T-helper 17 cell (primary cell): ENCODE measurements around the gene BICC1. TPM values are rescaled to one million over a fixed set of nuclear protein-coding genes. Genes with fewer than 3 reads are reported as not detected.

Experiments used
- ATAC-seq: fragments of 150-1000 bp; cut with Tn5 transposase; 2 replicates; pipeline ENCODE4 v1.10.0; 2021; ENCODE audit warnings: mild to moderate bottlenecking, moderate library complexity
- DNase-seq, 3 donors: peaks; one replicate each; pipeline versions ENCODE4 v3.0.0 to v3.0.0-alpha.2; 2020 to 2021
- H3K9me3 ChIP-seq: one replicate; pipeline ENCODE4 v1.7.0; 2013; ENCODE audit warnings: low read length, mild to moderate bottlenecking; ENCODE audit not compliant: control insufficient read depth, poor library complexity, severe bottlenecking
- H3K27ac Mint-ChIP-seq: one replicate; pipeline ENCODE4 v1.8.0; 2022; ENCODE audit warnings: mild to moderate bottlenecking, moderate library complexity, mixed read lengths
- H3K27me3 Mint-ChIP-seq: one replicate; pipeline ENCODE4 v1.8.0; 2022; ENCODE audit warnings: mixed read lengths
- H3K36me3 Mint-ChIP-seq: one replicate; pipeline ENCODE4 v1.8.0; 2022; ENCODE audit warnings: low read depth, mixed read lengths
- H3K4me1 Mint-ChIP-seq: one replicate; pipeline ENCODE4 v1.8.0; 2022; ENCODE audit warnings: mild to moderate bottlenecking, mixed read lengths
- H3K4me3 Mint-ChIP-seq: one replicate; pipeline ENCODE4 v1.8.0; 2022; ENCODE audit warnings: mild to moderate bottlenecking, moderate library complexity, mixed read lengths
- total RNA-seq, 4 donors: library from RNA in 2 of 4; stranded (reverse) in 2 of 4; gene quantifications; one replicate each; pipeline ENCODE4 v1.2.3 and lab custom pipeline; 2022 to 2026

The BICC1 gene
- total RNA-seq, 2 donors from 2014 or later = not detected

GRCh38 chr10:58773944-58774343, 261.3 kb downstream of the BICC1 start:
- DNase-seq (no peak), ATAC-seq (no peak)

GRCh38 chr10:58775960-58776567, 263.4 kb downstream of the BICC1 start:
- Mint-ChIP-seq H3K4me1 (no peaks in the 10 kb centered on the region), H3K27me3 (peaks cover 29% of the 10 kb centered on the region), H3K27ac (no peak overlapping the region), H3K4me3 (no peak overlapping the region), H3K36me3 (no peaks in the 10 kb centered on the region)
- no peaks in the 10 kb centered on the region for H3K9me3 ChIP-seq
- ATAC-seq = no peak
- DNase-seq = no peak

More at GRCh38 chr10:58773944-58774343, 261.3 kb downstream of the BICC1 start:
- H3K4me3 Mint-ChIP-seq = no peak overlapping the region
- H3K27ac Mint-ChIP-seq = no peak overlapping the region
- H3K27me3 Mint-ChIP-seq = peaks cover 19% of the 10 kb centered on the region
- H3K4me1 Mint-ChIP-seq = no peaks in the 10 kb centered on the region
- no peaks in the 10 kb centered on the region for H3K9me3 ChIP-seq
- H3K36me3 Mint-ChIP-seq = no peaks in the 10 kb centered on the region

- Mint-ChIP-seq H3K36me3 (no peaks in the 10 kb centered on the region), H3K4me3 (no peak overlapping the region), H3K4me1 (no peaks in the 10 kb centered on the region), H3K27me3 (peaks cover 29% of the 10 kb centered on the region), H3K27ac (no peak overlapping the region)
- DNase-seq (no peak), ATAC-seq (no peak)
- H3K9me3 ChIP-seq = no peaks in the 10 kb centered on the region
Observed at GRCh38 chr10:58776568-58777318, 264.1 kb downstream of the BICC1 start.

GRCh38 chr10:58778966-58779365, 266.3 kb downstream of the BICC1 start:
- H3K4me1 Mint-ChIP-seq = no peaks in the 10 kb centered on the region
- no peak overlapping the region for H3K27ac Mint-ChIP-seq
- no peak for DNase-seq
- no peak overlapping the region for H3K4me3 Mint-ChIP-seq
- no peaks in the 10 kb centered on the region for H3K9me3 ChIP-seq
- peaks cover 29% of the 10 kb centered on the region for H3K27me3 Mint-ChIP-seq
- no peak for ATAC-seq
- H3K36me3 Mint-ChIP-seq = no peaks in the 10 kb centered on the region

- Mint-ChIP-seq H3K27ac (no peak overlapping the region), H3K36me3 (no peaks in the 10 kb centered on the region), H3K4me3 (no peak overlapping the region), H3K27me3 (peaks cover 29% of the 10 kb centered on the region), H3K4me1 (no peaks in the 10 kb centered on the region)
- DNase-seq (no peak), ATAC-seq (no peak)
- no peaks in the 10 kb centered on the region for H3K9me3 ChIP-seq
Observed at GRCh38 chr10:58779594-58779993, 266.9 kb downstream of the BICC1 start.

- Mint-ChIP-seq H3K36me3 (no peaks in the 10 kb centered on the region), H3K27me3 (peaks cover 29% of the 10 kb centered on the region), H3K4me1 (no peaks in the 10 kb centered on the region), H3K27ac (no peak overlapping the region), H3K4me3 (peak overlapping the region; percentile 36)
- no peaks in the 10 kb centered on the region for H3K9me3 ChIP-seq
- ATAC-seq (no peak), DNase-seq (no peak)
Observed at GRCh38 chr10:58780476-58780875, 267.8 kb downstream of the BICC1 start.

GRCh38 chr10:58781873-58782488, 269.3 kb downstream of the BICC1 start:
- peaks cover under 1% of the 10 kb centered on the region for H3K4me1 Mint-ChIP-seq
- no peak overlapping the region for H3K4me3 Mint-ChIP-seq
- ATAC-seq (no peak), DNase-seq (no peak)
- peaks cover 22% of the 10 kb centered on the region for H3K27me3 Mint-ChIP-seq
- no peak overlapping the region for H3K27ac Mint-ChIP-seq
- no peaks in the 10 kb centered on the region for H3K36me3 Mint-ChIP-seq
- H3K9me3 ChIP-seq = no peaks in the 10 kb centered on the region

GRCh38 chr10:58782876-58783851, 270.5 kb downstream of the BICC1 start:
- no peak for DNase-seq

GRCh38 chr10:58784361-58784760, 271.7 kb downstream of the BICC1 start:
- peaks cover 2% of the 10 kb centered on the region for H3K4me1 Mint-ChIP-seq
- H3K27ac Mint-ChIP-seq = no peak overlapping the region
- ATAC-seq (no peak), DNase-seq (no peak)
- H3K27me3 Mint-ChIP-seq = peaks cover 14% of the 10 kb centered on the region
- no peaks in the 10 kb centered on the region for H3K36me3 Mint-ChIP-seq
- H3K9me3 ChIP-seq = no peaks in the 10 kb centered on the region
- no peak overlapping the region for H3K4me3 Mint-ChIP-seq

More at GRCh38 chr10:58782876-58783851, 270.5 kb downstream of the BICC1 start:
- Mint-ChIP-seq H3K36me3 (no peaks in the 10 kb centered on the region), H3K27ac (no peak overlapping the region), H3K27me3 (peaks cover 20% of the 10 kb centered on the region), H3K4me3 (no peak overlapping the region), H3K4me1 (peaks cover 2% of the 10 kb centered on the region)
- H3K9me3 ChIP-seq = no peaks in the 10 kb centered on the region
- no peak for ATAC-seq

- ATAC-seq (no peak), DNase-seq (no peak)
- Mint-ChIP-seq H3K27ac (no peak overlapping the region), H3K36me3 (no peaks in the 10 kb centered on the region), H3K27me3 (peaks cover 15% of the 10 kb centered on the region), H3K4me1 (peaks cover 2% of the 10 kb centered on the region), H3K4me3 (no peak overlapping the region)
- no peaks in the 10 kb centered on the region for H3K9me3 ChIP-seq
Observed at GRCh38 chr10:58785354-58785753, 272.7 kb downstream of the BICC1 start.

- ATAC-seq (no peak), DNase-seq (no peak)
- Mint-ChIP-seq H3K4me1 (peaks cover 2% of the 10 kb centered on the region), H3K4me3 (no peak overlapping the region), H3K36me3 (no peaks in the 10 kb centered on the region), H3K27ac (no peak overlapping the region), H3K27me3 (peaks cover 26% of the 10 kb centered on the region)
- no peaks in the 10 kb centered on the region for H3K9me3 ChIP-seq
Observed at GRCh38 chr10:58791137-58791536, 278.5 kb downstream of the BICC1 start.

- Mint-ChIP-seq H3K4me3 (no peak overlapping the region), H3K36me3 (no peaks in the 10 kb centered on the region), H3K27me3 (peaks cover 17% of the 10 kb centered on the region), H3K4me1 (no peaks in the 10 kb centered on the region), H3K27ac (no peak overlapping the region)
- no peak for DNase-seq
- no peaks in the 10 kb centered on the region for H3K9me3 ChIP-seq
- no peak for ATAC-seq
Observed at GRCh38 chr10:58795560-58795959, 282.9 kb downstream of the BICC1 start.

GRCh38 chr10:58796242-58796641, 283.6 kb downstream of the BICC1 start:
- H3K4me1 Mint-ChIP-seq = no peaks in the 10 kb centered on the region
- no peak overlapping the region for H3K27ac Mint-ChIP-seq
- H3K4me3 Mint-ChIP-seq = no peak overlapping the region
- H3K9me3 ChIP-seq = no peaks in the 10 kb centered on the region
- H3K36me3 Mint-ChIP-seq = no peaks in the 10 kb centered on the region
- ATAC-seq (no peak), DNase-seq (no peak)
- H3K27me3 Mint-ChIP-seq = peaks cover 21% of the 10 kb centered on the region
